ENCODE data around the gene CADPS. TPM values are rescaled to one million over a fixed set of nuclear protein-coding genes. Genes with fewer than 3 reads are reported as not detected.
"Not testable (repeated sequence)": the region's sequence is repeated elsewhere in the genome, so short reads cannot be mapped to it uniquely, and the experiment has no call there.

CADPS gene
- total RNA-seq, 1 experiment from 2014 or later = 7.0 TPM

DNA sequence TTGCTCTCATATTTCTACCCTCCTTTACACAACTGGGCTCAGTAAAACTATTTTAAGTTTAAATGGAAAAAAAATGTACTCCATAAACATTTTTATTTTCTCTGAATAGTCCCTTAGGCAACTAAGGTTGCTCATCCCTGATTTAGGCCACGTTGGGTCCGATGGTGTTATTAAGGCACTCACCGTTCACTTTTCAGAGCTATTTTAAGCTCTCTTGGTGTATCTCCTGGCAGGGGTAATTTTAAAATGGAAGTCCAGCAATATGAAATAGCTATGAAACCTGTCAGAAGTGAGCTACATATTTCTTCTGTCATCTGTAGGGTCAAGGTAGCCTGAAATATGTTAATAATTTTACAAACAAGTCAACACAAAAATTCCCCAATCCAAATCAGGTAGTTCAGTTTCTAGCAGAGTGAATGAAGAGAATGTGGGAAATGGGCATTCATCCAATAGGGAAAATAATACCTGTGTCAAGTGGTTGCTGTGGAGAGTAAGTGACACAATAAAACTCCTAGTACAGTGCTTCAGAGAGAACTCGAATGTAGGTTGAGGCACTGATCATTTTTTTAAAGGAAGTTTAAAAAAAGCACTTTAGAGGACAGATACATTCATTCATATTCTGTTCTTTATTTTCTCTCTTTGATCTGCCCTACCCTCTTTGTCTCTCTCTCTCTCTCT lies 292.6 kb downstream of the CADPS start (continued):
- TF ChIP-seq, protein P1, sequence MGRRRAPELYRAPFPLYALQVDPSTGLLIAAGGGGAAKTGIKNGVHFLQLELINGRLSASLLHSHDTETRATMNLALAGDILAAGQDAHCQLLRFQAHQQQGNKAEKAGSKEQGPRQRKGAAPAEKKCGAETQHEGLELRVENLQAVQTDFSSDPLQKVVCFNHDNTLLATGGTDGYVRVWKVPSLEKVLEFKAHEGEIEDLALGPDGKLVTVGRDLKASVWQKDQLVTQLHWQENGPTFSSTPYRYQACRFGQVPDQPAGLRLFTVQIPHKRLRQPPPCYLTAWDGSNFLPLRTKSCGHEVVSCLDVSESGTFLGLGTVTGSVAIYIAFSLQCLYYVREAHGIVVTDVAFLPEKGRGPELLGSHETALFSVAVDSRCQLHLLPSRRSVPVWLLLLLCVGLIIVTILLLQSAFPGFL (CRISPR knock-in tag; IDR thresholded peaks at IDR 0.05; ENCODE audit: borderline replicate concordance) = no peak
- no peak for TF ChIP-seq OVOL2 (CRISPR knock-in tag; IDR thresholded peaks at IDR 0.05; ENCODE audit: borderline replicate concordance)
- TF ChIP-seq JAZF1 (CRISPR knock-in tag; IDR thresholded peaks at IDR 0.05) = no peak
- TF ChIP-seq SMAD4 (CRISPR knock-in tag; IDR thresholded peaks at IDR 0.05) = no peak
- no peak for TF ChIP-seq ZNF416 (CRISPR knock-in tag; IDR thresholded peaks at IDR 0.05)
- TF ChIP-seq, protein P2, sequence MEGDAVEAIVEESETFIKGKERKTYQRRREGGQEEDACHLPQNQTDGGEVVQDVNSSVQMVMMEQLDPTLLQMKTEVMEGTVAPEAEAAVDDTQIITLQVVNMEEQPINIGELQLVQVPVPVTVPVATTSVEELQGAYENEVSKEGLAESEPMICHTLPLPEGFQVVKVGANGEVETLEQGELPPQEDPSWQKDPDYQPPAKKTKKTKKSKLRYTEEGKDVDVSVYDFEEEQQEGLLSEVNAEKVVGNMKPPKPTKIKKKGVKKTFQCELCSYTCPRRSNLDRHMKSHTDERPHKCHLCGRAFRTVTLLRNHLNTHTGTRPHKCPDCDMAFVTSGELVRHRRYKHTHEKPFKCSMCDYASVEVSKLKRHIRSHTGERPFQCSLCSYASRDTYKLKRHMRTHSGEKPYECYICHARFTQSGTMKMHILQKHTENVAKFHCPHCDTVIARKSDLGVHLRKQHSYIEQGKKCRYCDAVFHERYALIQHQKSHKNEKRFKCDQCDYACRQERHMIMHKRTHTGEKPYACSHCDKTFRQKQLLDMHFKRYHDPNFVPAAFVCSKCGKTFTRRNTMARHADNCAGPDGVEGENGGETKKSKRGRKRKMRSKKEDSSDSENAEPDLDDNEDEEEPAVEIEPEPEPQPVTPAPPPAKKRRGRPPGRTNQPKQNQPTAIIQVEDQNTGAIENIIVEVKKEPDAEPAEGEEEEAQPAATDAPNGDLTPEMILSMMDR (IDR thresholded peaks at IDR 0.05) = no peak
- TF ChIP-seq ZNF396 (CRISPR knock-in tag; IDR thresholded peaks at IDR 0.05; ENCODE audit: borderline replicate concordance) = no peak
- no peak for TF ChIP-seq NFATC4 (CRISPR knock-in tag; IDR thresholded peaks at IDR 0.05)
- no peak for TF ChIP-seq TEAD1 (CRISPR knock-in tag; IDR thresholded peaks at IDR 0.05)
- no peak for TF ChIP-seq ELF4 (CRISPR knock-in tag; IDR thresholded peaks at IDR 0.05; ENCODE audit: low read depth)
- no peak for TF ChIP-seq ATF1 (CRISPR knock-in tag; IDR thresholded peaks at IDR 0.05)
- TF ChIP-seq, protein P3, sequence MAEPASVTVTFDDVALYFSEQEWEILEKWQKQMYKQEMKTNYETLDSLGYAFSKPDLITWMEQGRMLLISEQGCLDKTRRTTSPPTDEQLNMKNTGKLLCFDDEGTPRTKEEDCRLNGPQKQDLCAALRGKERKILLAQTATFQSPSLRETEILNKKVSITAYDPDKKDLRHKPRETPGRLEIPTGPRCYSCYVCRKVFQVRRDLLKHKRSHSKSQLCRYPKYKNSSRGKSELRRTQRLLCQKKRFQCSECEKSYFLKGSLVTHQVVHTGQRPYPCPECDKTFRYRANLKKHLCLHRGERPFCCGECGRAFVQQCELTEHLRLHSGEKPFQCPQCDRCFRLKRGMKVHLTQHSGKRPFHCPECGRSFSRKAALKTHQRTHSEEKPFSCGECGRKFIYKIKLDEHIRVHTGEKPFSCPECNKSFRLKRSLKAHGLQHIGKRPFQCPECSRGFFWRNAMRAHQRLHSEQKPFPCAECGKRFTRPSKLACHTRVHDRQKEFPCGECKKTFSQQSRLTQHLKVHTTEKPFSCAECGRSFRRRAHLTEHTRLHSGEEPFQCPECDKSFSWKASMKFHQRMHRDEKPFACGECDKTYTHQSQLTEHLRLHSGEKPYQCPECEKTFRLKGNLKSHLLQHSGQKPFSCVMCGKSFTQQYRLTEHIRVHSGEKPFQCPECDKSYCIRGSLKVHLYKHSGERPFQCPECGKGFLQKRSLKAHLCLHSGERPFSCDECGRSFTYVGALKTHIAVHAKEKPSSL (CRISPR knock-in tag; conservative IDR thresholded peaks at IDR 0.05) = no peak
- TF ChIP-seq TCF7 (CRISPR knock-in tag; IDR thresholded peaks at IDR 0.05; ENCODE audit: low read depth) = no peak
- TF ChIP-seq GRHL2 (CRISPR knock-in tag; IDR thresholded peaks at IDR 0.05; ENCODE audit: insufficient replicate concordance, severe bottlenecking) = no peak

DNA sequence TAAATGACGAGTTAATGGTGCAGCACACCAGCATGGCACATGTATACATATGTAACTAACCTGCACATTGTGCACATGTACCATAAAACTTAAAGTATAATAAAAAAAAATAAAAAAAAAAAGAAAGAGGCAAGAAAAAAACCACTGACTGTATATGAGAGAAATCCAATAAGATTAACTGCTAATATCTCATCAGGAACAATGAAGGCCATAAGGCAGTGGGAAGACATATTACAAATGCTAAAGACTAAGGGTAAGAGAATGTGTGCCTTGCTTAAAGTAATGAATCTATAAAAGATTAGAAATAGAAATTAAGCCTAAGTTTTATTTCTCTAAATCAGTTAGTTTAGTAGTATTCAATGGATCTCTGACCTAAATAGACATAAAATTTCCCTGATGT lies 294.7 kb downstream of the CADPS start:
- H3K27ac Mint-ChIP-seq; POLR2A ChIA-PET; ATAC-seq; CTCF ChIA-PET; H3K4me3 Mint-ChIP-seq; H3K4me1 Mint-ChIP-seq; DNase-seq (ENCODE audit: low spot score); H3K27me3 Mint-ChIP-seq (ENCODE audit: low read depth): not testable (repeated sequence)
- Mint-ChIP-seq H3K9me3 (peaks cover 38% of the 10 kb centered on the region), H3K36me3 (peaks cover 28% of the 10 kb centered on the region)
- peak; percentile 89 for TF ChIP-seq ZNF317 (CRISPR knock-in tag; IDR thresholded peaks at IDR 0.05; ENCODE audit: borderline replicate concordance, low read depth)

DNA sequence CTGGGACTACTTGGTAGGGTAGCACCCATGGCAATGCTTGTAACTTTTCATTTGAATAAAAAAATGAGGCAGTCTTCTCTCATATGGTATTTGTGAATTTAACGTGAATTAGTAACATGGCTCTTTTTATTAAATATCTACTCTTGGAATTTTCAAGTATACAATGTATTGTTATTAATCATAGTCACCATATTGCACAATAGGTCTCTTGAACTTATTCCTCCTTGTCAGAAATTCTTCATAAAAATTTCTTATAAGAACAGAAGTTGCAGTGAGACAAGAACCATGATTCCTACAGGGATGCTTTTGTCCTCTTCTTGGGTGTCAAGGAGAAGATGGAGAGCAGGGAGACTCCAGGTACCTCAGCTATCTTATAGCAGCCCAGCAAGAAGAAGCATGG lies 298.1 kb downstream of the CADPS start:
- Mint-ChIP-seq H3K27ac (no peak overlapping the region), H3K9me3 (peaks cover 38% of the 10 kb centered on the region), H3K4me3 (no peak overlapping the region), H3K4me1 (no peaks in the 10 kb centered on the region), H3K27me3 (ENCODE audit: low read depth) (no peaks in the 10 kb centered on the region), H3K36me3 (peaks cover 25% of the 10 kb centered on the region)
- DNase-seq (ENCODE audit: low spot score) = no peak
- ChIA-PET POLR2A (no interaction called here), CTCF (no interaction called here)
- ATAC-seq = no peak
- TF ChIP-seq, protein P4, sequence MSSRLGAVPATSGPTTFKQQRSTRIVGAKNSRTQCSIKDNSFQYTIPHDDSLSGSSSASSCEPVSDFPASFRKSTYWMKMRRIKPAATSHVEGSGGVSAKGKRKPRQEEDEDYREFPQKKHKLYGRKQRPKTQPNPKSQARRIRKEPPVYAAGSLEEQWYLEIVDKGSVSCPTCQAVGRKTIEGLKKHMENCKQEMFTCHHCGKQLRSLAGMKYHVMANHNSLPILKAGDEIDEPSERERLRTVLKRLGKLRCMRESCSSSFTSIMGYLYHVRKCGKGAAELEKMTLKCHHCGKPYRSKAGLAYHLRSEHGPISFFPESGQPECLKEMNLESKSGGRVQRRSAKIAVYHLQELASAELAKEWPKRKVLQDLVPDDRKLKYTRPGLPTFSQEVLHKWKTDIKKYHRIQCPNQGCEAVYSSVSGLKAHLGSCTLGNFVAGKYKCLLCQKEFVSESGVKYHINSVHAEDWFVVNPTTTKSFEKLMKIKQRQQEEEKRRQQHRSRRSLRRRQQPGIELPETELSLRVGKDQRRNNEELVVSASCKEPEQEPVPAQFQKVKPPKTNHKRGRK (CRISPR knock-in tag; IDR thresholded peaks at IDR 0.05; ENCODE audit: borderline replicate concordance) = no peak
- TF ChIP-seq, protein P5, sequence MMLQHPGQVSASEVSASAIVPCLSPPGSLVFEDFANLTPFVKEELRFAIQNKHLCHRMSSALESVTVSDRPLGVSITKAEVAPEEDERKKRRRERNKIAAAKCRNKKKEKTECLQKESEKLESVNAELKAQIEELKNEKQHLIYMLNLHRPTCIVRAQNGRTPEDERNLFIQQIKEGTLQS (CRISPR knock-in tag; conservative IDR thresholded peaks at IDR 0.05) = no peak
- no peak for TF ChIP-seq ZNF317 (CRISPR knock-in tag; IDR thresholded peaks at IDR 0.05; ENCODE audit: borderline replicate concordance, low read depth)
- TF ChIP-seq, protein P6, sequence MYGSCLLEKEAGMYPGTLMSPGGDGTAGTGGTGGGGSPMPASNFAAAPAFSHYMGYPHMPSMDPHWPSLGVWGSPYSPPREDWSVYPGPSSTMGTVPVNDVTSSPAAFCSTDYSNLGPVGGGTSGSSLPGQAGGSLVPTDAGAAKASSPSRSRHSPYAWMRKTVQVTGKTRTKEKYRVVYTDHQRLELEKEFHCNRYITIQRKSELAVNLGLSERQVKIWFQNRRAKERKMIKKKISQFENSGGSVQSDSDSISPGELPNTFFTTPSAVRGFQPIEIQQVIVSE (CRISPR knock-in tag; IDR thresholded peaks at IDR 0.05; ENCODE audit: borderline replicate concordance) = no peak
- TF ChIP-seq KAT7 (CRISPR knock-in tag; IDR thresholded peaks at IDR 0.05; ENCODE audit: borderline replicate concordance) = no peak
- no peak for TF ChIP-seq PRRX2 (CRISPR knock-in tag; IDR thresholded peaks at IDR 0.05)
- TF ChIP-seq TP53 (CRISPR knock-in tag; IDR thresholded peaks at IDR 0.05) = no peak
- TF ChIP-seq, protein P7, sequence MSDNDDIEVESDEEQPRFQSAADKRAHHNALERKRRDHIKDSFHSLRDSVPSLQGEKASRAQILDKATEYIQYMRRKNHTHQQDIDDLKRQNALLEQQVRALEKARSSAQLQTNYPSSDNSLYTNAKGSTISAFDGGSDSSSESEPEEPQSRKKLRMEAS (CRISPR knock-in tag; IDR thresholded peaks at IDR 0.05) = no peak
- TF ChIP-seq, protein P8, sequence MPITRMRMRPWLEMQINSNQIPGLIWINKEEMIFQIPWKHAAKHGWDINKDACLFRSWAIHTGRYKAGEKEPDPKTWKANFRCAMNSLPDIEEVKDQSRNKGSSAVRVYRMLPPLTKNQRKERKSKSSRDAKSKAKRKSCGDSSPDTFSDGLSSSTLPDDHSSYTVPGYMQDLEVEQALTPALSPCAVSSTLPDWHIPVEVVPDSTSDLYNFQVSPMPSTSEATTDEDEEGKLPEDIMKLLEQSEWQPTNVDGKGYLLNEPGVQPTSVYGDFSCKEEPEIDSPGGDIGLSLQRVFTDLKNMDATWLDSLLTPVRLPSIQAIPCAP (CRISPR knock-in tag; IDR thresholded peaks at IDR 0.05) = no peak
- no peak for TF ChIP-seq ATF1 (CRISPR knock-in tag; IDR thresholded peaks at IDR 0.05)
- TF ChIP-seq, protein P9, sequence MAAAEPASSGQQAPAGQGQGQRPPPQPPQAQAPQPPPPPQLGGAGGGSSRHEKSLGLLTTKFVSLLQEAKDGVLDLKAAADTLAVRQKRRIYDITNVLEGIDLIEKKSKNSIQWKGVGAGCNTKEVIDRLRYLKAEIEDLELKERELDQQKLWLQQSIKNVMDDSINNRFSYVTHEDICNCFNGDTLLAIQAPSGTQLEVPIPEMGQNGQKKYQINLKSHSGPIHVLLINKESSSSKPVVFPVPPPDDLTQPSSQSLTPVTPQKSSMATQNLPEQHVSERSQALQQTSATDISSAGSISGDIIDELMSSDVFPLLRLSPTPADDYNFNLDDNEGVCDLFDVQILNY (CRISPR knock-in tag; IDR thresholded peaks at IDR 0.05) = no peak
